ENCODE measurements around the gene MX2.

DNA sequence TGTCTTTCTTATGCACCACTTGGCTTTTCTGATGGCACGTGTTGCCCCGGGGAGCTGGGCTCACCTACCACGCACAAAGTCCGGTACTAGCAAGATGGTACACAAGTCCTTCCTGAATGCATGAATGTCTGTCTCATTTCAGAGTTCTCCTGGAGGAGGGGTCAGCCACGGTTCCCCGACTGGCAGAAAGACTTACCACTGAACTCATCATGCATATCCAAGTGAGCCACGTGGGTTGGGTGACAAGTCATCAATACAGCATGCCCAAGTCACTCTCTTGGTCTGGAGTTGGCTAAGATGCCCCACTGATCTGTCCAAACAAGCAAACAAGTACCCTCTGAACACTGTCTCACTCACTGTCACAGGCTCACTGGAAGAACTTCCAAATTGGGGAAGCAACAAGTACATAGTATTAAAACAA, 35.7 kb downstream of the MX2 start:
- no peak for TF ChIP-seq POLR2A (IDR thresholded peaks at IDR 0.05)
- TF ChIP-seq EP300 (IDR thresholded peaks at IDR 0.05) = no peak
- TF ChIP-seq, protein P1, sequence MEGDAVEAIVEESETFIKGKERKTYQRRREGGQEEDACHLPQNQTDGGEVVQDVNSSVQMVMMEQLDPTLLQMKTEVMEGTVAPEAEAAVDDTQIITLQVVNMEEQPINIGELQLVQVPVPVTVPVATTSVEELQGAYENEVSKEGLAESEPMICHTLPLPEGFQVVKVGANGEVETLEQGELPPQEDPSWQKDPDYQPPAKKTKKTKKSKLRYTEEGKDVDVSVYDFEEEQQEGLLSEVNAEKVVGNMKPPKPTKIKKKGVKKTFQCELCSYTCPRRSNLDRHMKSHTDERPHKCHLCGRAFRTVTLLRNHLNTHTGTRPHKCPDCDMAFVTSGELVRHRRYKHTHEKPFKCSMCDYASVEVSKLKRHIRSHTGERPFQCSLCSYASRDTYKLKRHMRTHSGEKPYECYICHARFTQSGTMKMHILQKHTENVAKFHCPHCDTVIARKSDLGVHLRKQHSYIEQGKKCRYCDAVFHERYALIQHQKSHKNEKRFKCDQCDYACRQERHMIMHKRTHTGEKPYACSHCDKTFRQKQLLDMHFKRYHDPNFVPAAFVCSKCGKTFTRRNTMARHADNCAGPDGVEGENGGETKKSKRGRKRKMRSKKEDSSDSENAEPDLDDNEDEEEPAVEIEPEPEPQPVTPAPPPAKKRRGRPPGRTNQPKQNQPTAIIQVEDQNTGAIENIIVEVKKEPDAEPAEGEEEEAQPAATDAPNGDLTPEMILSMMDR (IDR thresholded peaks at IDR 0.05) = no peak

All from tibial nerve (tissue), 4 donors.